ENCODE results near the gene ANGPT4. TPM values are rescaled to one million over a fixed set of nuclear protein-coding genes. Genes with fewer than 3 reads are reported as not detected.
A peak's percentile ranks its signal among the peaks of the same experiment; 100 is the strongest.

Gene ANGPT4
- total and polyA plus RNA-seq, 9 of the 15 experiments (the other 6 are each of a cell fraction or from before 2014, with no cell fraction given) = not detected

GRCh38 chr20:868279-868678 is 47.9 kb downstream of the ANGPT4 start:
- no peak overlapping the region for H3K27ac ChIP-seq (ENCODE audit: extremely low read depth, low read depth, low read length)
- H4K20me1 ChIP-seq (replicated peaks; ENCODE audit: control insufficient read depth, insufficient read depth, low read length) = no peaks in the 10 kb centered on the region
- FAIRE-seq (no peak), DNase-seq (ENCODE audit: extremely low read depth in 1 of 4, low spot score in 3 of 4) (no peak), ATAC-seq (no peak)
- H3K36me3 ChIP-seq (ENCODE audit: control insufficient read depth, insufficient read depth, low read length) = no peaks in the 10 kb centered on the region
- CTCF ChIA-PET (ENCODE audit: low intra/inter-chr PET ratio) = no interaction called here
- 3% methylated on average over 8 of the region's 9 CpGs for WGBS (ENCODE audit: insufficient coverage, low coverage, missing lambda C conversion rate)
- in situ Hi-C loops (cut with MboI) (no loop called here), intact Hi-C loops (cut with micrococcal nuclease) (no loop called here)
- TF ChIP-seq PHB2 (IDR thresholded peaks at IDR 0.05; ENCODE audit: low read depth) = no peak
- no peak for TF ChIP-seq ZNF133 (CRISPR knock-in tag; IDR thresholded peaks at IDR 0.05)
- no peak for TF ChIP-seq SIRT6 (IDR thresholded peaks at IDR 0.05; ENCODE audit: low read depth, low read length)
- TF ChIP-seq RFX1 (IDR thresholded peaks at IDR 0.05) = peak; percentile 73
- TF ChIP-seq, protein P1, sequence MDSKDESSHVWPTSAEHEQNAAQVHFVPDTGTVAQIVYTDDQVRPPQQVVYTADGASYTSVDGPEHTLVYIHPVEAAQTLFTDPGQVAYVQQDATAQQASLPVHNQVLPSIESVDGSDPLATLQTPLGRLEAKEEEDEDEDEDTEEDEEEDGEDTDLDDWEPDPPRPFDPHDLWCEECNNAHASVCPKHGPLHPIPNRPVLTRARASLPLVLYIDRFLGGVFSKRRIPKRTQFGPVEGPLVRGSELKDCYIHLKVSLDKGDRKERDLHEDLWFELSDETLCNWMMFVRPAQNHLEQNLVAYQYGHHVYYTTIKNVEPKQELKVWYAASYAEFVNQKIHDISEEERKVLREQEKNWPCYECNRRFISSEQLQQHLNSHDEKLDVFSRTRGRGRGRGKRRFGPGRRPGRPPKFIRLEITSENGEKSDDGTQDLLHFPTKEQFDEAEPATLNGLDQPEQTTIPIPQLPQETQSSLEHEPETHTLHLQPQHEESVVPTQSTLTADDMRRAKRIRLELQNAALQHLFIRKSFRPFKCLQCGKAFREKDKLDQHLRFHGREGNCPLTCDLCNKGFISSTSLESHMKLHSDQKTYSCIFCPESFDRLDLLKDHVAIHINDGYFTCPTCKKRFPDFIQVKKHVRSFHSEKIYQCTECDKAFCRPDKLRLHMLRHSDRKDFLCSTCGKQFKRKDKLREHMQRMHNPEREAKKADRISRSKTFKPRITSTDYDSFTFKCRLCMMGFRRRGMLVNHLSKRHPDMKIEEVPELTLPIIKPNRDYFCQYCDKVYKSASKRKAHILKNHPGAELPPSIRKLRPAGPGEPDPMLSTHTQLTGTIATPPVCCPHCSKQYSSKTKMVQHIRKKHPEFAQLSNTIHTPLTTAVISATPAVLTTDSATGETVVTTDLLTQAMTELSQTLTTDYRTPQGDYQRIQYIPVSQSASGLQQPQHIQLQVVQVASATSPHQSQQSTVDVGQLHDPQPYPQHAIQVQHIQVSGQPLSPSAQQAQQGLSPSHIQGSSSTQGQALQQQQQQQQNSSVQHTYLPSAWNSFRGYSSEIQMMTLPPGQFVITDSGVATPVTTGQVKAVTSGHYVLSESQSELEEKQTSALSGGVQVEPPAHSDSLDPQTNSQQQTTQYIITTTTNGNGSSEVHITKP (IDR thresholded peaks at IDR 0.05; ENCODE audit: partially characterized antibody) = peak; percentile 45
- TF ChIP-seq CTBP1 (IDR thresholded peaks at IDR 0.05; ENCODE audit: borderline replicate concordance) = peak; percentile 86
- TF ChIP-seq ZSCAN29 (IDR thresholded peaks at IDR 0.05) = no peak
- no peak for TF ChIP-seq ZNF316 (IDR thresholded peaks at IDR 0.05)
- TF ChIP-seq ZNF699 (CRISPR knock-in tag; IDR thresholded peaks at IDR 0.05; ENCODE audit: insufficient replicate concordance) = no peak
- peak in 1 of 2 experiments; percentile 39; a peak in 1 of 4 replicates for TF ChIP-seq RCOR1 (IDR thresholded peaks at IDR 0.05; ENCODE audit: borderline replicate concordance in 1 of 2, low read depth in 2 of 2, low read length in 2 of 2)
- no peak for TF ChIP-seq ZNF785 (CRISPR knock-in tag; IDR thresholded peaks at IDR 0.05)
- no peak for TF ChIP-seq KDM4B (IDR thresholded peaks at IDR 0.05; ENCODE audit: borderline replicate concordance in 2 of 2, low read depth in 1 of 2)
- H3K9me1 ChIP-seq (ENCODE audit: control insufficient read depth, insufficient read depth, low read length) = no peaks in the 10 kb centered on the region
- H3K79me2 ChIP-seq (ENCODE audit: control insufficient read depth, insufficient read depth, low read length) = no peaks in the 10 kb centered on the region
- POLR2A ChIA-PET = no interaction called here
- H3K9ac ChIP-seq (ENCODE audit: insufficient read depth in 1 of 2, low read depth in 2 of 2, low read length in 2 of 2) = no peak overlapping the region
- H2AFZ ChIP-seq (ENCODE audit: low read depth, low read length) = no peak overlapping the region
- no peak overlapping the region for H3K4me3 ChIP-seq
- H3K9me3 ChIP-seq (replicated peaks; ENCODE audit: control insufficient read depth, insufficient read depth, low read depth, low read length) = no peaks in the 10 kb centered on the region
- no peak overlapping the region for H3K4me2 ChIP-seq (ENCODE audit: insufficient read depth, low read length)
- peaks cover 0 to 24% of the 10 kb centered on the region in 2 experiments; a peak in 2 of 5 replicates for H3K27me3 ChIP-seq (ENCODE audit: control insufficient read depth in 2 of 2, insufficient read depth in 2 of 2, low read length in 2 of 2)
- no peaks in the 10 kb centered on the region for H3K4me1 ChIP-seq (replicated peaks in 1 of 2; ENCODE audit: control insufficient read depth in 2 of 2, insufficient read depth in 2 of 2, low read length in 2 of 2)
- BruUV-seq (replicated peaks) = no TSS peak

Data from K562 (cell line).